ENCODE results near the gene CAMK1.
"Not testable (repeated sequence)": the region's sequence is repeated elsewhere in the genome, so short reads cannot be mapped to it uniquely, and the experiment has no call there.

The CAMK1 gene

DNA sequence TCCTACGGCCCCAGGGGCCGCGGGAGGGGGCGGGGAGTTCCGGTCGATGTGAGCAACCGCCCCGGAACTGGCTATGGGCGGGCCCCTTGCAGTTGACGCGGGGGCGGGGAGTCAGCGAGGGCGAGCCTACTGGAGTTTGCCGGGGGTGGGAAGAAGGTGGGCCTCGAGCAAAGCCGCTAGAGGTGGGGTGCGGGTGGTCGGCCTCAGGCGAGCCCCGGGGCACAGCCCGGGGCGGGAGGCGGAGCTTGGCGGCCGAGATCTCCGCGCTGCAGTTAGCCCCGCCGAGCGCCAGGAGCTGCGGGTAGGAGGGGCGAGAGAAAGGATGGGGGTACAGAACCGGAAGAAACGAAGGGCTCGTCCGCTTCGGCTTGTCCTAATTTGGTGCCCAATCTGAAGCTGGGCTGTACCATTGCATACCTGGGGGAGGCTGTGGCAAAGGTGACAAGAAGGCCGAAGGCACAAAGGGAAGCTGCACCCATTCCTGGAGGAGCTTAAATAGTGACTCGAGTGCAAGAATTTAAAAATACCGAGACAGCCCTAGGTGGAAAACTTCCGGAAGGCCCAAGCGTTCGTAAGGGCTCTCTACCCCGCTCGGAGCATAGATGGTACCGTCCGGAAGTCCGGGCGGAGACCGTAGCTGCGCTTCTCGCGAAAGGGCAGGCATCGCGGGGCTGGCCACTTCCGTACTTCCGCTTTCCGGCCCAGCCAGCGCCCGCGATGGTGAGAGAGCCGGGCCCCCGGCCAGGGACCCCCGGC, 22.8 kb upstream of the CAMK1 start, which contains the start of the genes ARPC4 and TADA3:
Gene ARPC4, plus strand, starts transcription at position 678 of the 756 bp plus-strand sequence. Its CDS starts 40 bp downstream, at position 718.
Gene TADA3, minus strand, starts transcription at position 69 of the 756 bp plus-strand sequence. CDS start 1,007 bp downstream, outside the sequence.
- peak; percentile 84 to 85 for ATAC-seq

- ATAC-seq, result no peak
These were observed 22.1 kb upstream of the CAMK1 start for GRCh38 chr3:9791790-9792404.

GRCh38 chr3:9791127-9791526, 21.4 kb upstream of the CAMK1 start:
- no peak for ATAC-seq

DNA sequence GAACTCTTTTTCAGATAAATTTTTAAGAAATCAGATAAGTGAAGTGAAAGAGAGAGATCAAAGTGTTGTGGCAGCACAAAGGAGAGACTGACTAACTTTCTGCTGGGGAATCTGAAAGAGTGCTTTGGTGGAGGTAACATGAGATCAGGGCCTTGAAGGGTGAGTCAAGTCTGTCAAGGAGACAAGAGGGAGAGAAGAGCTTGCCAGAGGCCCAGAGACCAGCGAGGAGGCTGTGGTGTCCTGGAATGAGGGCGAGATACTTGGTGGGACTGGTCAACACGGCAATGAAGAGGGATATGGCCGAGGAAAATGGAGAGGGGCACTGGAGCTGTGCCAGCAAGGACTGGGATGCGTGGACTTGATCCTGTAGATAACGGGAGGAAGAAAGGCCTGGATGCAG, 18.0 kb upstream of the CAMK1 start:
- peak; percentile 63 for ATAC-seq

DNA sequence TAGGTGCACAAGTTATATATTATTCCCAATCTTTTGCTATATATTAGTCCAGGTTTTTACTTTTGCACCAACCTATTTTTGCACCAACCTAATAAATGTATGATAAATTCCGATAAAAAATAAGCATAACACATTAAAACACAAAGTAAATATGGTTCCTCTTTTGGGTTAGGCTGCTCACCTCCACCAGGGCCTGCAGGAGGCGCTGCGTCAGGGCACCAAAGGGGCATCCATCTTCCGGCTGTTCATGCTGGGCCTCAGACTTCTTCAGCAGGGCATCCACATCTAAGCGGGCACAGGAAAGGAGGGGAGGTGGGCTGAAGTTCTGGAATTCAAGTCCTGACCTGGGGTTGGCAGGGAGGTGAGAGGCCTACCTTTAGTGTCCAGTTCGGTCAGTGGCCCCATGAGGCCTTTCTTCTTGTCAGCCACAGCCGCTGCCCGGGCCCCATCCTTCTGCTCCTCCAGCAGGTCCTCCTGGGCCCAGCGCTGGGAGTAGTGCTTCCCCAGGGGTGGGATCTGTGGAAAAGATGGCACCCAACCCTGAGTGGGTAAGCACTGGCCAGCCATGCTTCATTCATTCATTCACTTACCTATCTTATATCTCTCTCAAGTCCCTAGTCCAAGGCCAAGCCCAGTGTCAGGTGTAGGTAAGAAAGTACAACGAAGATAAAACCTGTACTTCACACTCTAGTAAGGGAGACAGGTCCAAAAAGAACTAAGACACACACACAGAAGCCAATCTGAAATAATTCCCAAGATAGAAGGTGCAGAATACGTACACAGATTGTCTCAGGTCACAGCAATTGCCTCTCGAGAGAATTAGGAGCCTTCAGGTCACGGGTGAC, 17.3 kb upstream of the CAMK1 start:
- ATAC-seq, result peak; percentile 1

DNA sequence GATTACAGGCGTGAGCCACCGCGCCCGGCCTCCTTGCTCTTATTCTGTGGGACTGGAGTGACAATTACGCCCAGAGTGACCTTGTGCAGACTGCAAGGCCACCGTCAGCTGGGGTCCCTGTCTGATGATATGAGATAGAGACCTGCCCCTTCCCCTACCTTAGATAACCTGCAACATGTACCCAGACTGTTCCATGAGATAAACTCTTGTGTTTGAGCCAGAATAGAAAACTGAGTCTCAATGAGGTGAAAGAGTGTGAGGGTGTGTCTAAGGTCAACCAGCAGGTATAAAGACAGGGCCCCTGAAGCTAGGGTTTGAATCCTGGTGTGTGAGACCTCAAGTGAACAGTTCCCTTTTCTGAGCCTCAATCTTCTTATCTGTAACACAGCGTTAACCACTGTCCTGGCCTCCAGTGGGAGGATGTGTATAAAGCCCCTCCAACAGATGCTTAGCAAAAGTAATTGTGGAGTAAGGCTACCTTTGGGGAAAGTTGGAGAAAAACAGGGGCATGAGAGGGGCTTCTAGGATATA, 16.5 kb upstream of the CAMK1 start:
- ATAC-seq, result no peak

GRCh38 chr3:9785602-9786001, 15.9 kb upstream of the CAMK1 start:
- ATAC-seq, result no peak

- no peak for ATAC-seq
These were observed 15.2 kb upstream of the CAMK1 start for GRCh38 chr3:9784965-9785364.

- ATAC-seq, result no peak
These were observed 14.2 kb upstream of the CAMK1 start for GRCh38 chr3:9783954-9784353.

DNA sequence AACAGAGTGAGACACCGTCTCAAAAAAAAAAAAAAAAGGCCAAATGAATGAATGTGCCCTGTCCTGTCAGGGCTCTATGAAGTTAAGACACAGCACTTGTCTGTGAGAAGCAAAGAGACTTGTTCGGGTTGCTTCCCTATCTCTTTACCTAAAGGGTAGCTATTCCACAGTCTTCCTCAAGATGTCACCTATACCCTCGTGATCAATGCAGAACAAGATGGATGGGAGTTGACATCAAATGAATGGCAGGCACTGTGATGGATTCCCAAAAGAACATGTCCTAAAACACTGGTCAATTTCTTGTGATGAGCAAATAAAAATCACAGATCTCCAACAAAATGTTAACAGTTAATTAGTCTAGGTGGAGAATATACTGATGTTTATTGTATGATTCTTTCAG, 13.0 kb upstream of the CAMK1 start:
- ATAC-seq, result no peak

DNA sequence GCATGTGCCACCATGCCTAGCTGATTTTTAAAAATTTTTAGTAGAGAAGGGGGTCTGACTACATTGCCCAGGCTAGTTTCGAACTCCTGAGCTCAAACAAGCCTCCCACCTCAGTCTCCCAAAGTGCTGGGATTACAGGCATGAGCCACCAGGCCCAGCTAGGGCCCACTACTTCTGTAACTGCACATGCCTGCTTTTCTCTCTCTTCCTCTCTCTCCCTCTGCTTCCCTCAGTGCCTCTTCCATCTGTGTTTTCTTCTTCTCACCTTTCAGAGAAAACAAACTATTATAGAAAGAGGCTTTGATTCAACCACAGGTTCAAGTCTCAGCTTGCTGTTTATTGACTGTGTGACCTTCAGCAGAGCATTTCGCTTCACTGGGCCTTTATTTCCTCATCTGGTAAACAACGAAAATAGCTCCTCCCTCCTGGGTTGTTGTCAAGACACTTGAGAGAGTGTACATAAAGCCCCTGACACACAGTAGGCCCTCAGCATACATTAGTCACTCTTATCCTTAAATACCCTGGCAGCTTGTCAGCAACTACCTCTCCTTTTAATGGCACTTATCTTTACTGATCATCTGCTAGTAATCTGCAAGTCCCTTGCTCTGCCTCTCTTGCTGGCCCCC, 12.3 kb upstream of the CAMK1 start:
- ATAC-seq, result no peak

DNA sequence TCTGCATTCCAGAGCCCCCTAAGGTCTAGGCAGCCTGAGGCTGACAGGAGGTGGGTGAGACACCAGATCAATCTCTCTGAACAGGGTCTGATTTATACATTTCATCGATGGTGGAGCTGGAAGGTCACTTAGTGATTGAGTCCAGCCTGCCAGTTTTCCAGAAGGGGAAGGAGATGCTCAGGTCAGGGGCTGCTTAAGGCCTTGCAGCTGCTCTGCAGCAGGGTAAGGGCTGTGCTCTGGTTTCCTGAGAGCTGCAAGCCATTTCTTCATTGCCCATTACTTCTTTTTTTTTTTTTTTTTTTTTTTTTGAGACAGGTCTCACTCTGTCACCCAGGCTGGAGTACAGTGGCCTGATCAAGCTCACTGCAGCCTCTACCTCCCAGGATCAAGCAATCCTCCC, 11.8 kb upstream of the CAMK1 start:
- no peak for ATAC-seq

GRCh38 chr3:9780910-9781309, 11.2 kb upstream of the CAMK1 start:
- ATAC-seq, result no peak

- no peak for ATAC-seq
These were observed 10.7 kb upstream of the CAMK1 start for GRCh38 chr3:9780458-9780812.

GRCh38 chr3:9779721-9780457, 10.1 kb upstream of the CAMK1 start:
- peak; percentile 6 to 33 for ATAC-seq

- no peak for ATAC-seq
These were observed 9.4 kb upstream of the CAMK1 start for GRCh38 chr3:9779075-9779593.

DNA sequence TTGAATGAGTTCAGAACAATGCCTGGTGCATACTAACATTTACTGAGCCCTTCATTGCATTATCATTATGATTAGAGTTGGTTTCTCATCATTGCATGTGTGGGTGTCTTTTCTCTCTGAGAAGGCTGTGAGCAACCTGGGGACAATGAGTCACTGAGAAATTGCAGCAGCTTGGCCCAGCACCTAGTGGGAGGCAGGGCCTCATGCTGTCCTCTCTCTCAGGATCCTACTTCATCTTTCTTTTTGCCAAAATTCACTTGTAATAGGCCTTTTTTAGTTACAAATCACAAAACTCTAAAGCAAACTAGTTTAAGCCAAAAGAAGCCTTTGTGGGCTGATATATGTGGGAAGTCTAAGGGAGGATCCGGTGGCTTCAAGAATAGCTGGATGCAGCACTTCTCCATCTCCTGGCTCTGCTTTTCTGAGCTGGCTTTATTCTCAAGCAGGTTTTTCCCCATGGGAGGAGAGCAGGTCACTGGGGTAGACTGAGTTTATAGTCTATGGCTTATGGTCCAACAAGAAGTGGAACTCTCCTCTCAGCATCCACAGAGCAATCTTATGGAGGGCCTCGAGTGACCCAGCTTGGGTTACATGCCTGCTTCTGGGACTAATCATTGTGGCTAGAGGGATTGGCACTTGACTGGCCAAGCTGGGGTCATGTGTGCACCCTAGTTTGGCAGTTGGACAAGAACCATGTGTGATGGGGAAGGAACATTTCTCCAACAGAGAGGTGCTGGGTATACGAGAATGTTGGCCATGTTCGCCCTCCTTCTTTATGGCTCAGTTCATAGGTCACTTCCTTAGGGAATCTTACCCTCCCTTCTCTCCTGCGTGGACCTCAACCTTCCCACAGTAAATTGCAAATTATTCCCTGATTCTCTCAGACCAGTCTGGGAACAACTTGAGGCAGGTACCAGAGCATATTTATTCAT, 8.7 kb upstream of the CAMK1 start:
- ATAC-seq, result peak; percentile 96 to 97

GRCh38 chr3:9777694-9778021, 7.9 kb upstream of the CAMK1 start:
- ATAC-seq, result peak; percentile 34 to 39

DNA sequence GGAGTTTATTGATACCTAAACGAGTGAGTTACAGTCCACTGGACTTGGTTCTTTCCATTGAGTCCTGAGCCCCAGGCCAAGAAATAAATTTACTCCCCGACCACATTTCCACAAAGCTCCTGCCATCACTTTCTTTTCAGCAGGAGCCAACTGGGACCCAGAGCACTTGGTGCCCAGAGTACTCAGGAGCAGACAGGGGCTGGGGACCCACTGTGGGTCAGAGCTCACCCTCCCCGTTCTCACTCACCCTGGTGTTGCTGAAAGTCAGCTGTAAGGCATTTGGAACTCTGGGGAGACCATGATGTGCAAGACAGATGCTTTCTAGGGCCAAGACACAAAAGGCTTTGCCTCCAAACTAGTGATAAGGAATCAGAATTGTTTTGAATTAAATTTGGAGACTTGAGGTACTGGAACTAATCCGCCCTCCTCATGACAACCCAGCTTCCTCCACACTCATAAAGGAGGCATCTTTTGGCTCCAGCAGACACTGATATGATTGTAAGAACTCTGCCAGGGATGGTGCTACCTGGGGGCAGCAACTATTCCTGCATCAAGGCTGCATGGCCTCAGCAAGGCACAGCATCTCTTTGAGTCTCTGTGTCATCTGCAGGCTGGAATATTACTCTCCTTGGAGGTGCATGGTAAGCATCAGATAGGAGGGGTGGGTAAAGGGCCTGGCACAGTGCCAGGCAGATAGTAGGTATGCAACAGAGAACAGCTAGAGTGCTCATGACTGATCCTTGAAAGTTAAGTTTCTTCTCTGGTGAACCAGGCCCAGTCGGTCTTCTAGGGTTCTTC, 7.3 kb upstream of the CAMK1 start:
- no peak for ATAC-seq

DNA sequence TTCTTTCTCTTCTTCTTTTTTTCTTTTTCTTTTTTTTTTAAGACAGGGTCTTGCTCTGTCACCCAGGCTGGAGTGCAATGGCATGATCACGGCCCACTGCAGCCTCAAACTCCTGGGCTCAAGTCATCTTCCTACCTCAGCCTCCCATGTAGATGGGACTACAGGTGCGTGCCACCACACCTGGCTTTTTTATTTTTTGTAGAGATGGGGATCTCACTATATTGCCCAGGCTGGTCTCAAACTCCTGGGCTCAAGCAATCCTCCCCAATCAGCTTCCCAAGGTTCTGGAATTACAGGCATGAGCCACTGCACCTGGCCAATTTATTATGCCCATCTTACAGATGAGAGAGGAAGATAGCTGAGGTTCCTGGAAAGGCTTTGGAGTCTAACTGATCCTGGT, 1.3 kb upstream of the CAMK1 start:
- ATAC-seq, result not testable (repeated sequence)

Measured in activated CD4-positive, CD25-positive, alpha-beta regulatory T cell treated with anti-CD3 and anti-CD28 coated beads, Interleukin-2, amount 50 U/mL, for 24 hours (primary cell).